ENCODE results near the gene RASGRP2.

The RASGRP2 gene

GRCh38 chr11:64686466-64687170 is 57.3 kb downstream of the RASGRP2 start:
- no peaks in the 10 kb centered on the region for H3K36me3 ChIP-seq (ENCODE audit: insufficient read depth, low read length)
- 89% methylated on average over 9 of the region's 9 CpGs for WGBS
- no peaks in the 10 kb centered on the region for H3K9me3 ChIP-seq (ENCODE audit: insufficient read depth, low read depth, low read length)
- H3K27me3 ChIP-seq (ENCODE audit: insufficient read depth, low read length), result peaks cover 7% of the 10 kb centered on the region; the same call in 1 of the 2 replicates
- no peak overlapping the region for H3K4me3 ChIP-seq (ENCODE audit: low read length)
- no peak overlapping the region for H3K9ac ChIP-seq (ENCODE audit: low read depth, low read length)
- no peaks in the 10 kb centered on the region for H3K4me1 ChIP-seq (ENCODE audit: insufficient read depth, low read length)
- H3K27ac ChIP-seq (ENCODE audit: low read depth, low read length), result no peak overlapping the region

GRCh38 chr11:64685536-64685935 is 58.4 kb downstream of the RASGRP2 start:
- no peak overlapping the region for H3K27ac ChIP-seq (ENCODE audit: low read depth, low read length)
- H3K36me3 ChIP-seq (ENCODE audit: insufficient read depth, low read length), result no peaks in the 10 kb centered on the region
- H3K27me3 ChIP-seq (ENCODE audit: insufficient read depth, low read length), result 0 out of 2 replicates have a peak, but pooled peaks cover 4% of the 10 kb centered on the region
- no peaks in the 10 kb centered on the region for H3K9me3 ChIP-seq (ENCODE audit: insufficient read depth, low read depth, low read length)
- H3K4me3 ChIP-seq (ENCODE audit: low read length), result no peak overlapping the region
- H3K9ac ChIP-seq (ENCODE audit: low read depth, low read length), result no peak overlapping the region
- no peaks in the 10 kb centered on the region for H3K4me1 ChIP-seq (ENCODE audit: insufficient read depth, low read length)
- WGBS, result 92% methylated on average over 18 of the region's 18 CpGs

- H3K27me3 ChIP-seq (ENCODE audit: insufficient read depth, low read length), result 0 out of 2 replicates have a peak, but pooled peaks cover 4% of the 10 kb centered on the region
- H3K27ac ChIP-seq (ENCODE audit: low read depth, low read length), result no peak overlapping the region
- H3K4me1 ChIP-seq (ENCODE audit: insufficient read depth, low read length), result no peaks in the 10 kb centered on the region
- H3K36me3 ChIP-seq (ENCODE audit: insufficient read depth, low read length), result no peaks in the 10 kb centered on the region
- H3K9ac ChIP-seq (ENCODE audit: low read depth, low read length), result no peak overlapping the region
- no peaks in the 10 kb centered on the region for H3K9me3 ChIP-seq (ENCODE audit: insufficient read depth, low read depth, low read length)
- H3K4me3 ChIP-seq (ENCODE audit: low read length), result no peak overlapping the region
- WGBS, result 80% methylated on average over 8 of the region's 8 CpGs
Measured at GRCh38 chr11:64684357-64684756, 59.6 kb downstream of the RASGRP2 start.

GRCh38 chr11:64681171-64681570 is 62.8 kb downstream of the RASGRP2 start:
- no peak overlapping the region for H3K4me3 ChIP-seq (ENCODE audit: low read length)
- H3K4me1 ChIP-seq (ENCODE audit: insufficient read depth, low read length), result no peaks in the 10 kb centered on the region
- 0 out of 2 replicates have a peak, but pooled peaks cover 7% of the 10 kb centered on the region for H3K27me3 ChIP-seq (ENCODE audit: insufficient read depth, low read length)
- WGBS, result 83% methylated on average over 4 of the region's 4 CpGs
- H3K27ac ChIP-seq (ENCODE audit: low read depth, low read length), result no peak overlapping the region
- H3K9ac ChIP-seq (ENCODE audit: low read depth, low read length), result no peak overlapping the region
- no peaks in the 10 kb centered on the region for H3K36me3 ChIP-seq (ENCODE audit: insufficient read depth, low read length)
- no peaks in the 10 kb centered on the region for H3K9me3 ChIP-seq (ENCODE audit: insufficient read depth, low read depth, low read length)

GRCh38 chr11:64679846-64680245 is 64.1 kb downstream of the RASGRP2 start:
- H3K9ac ChIP-seq (ENCODE audit: low read depth, low read length), result no peak overlapping the region
- 0 out of 2 replicates have a peak, but pooled peaks cover 7% of the 10 kb centered on the region for H3K27me3 ChIP-seq (ENCODE audit: insufficient read depth, low read length)
- 54% methylated on average over 2 of the region's 2 CpGs for WGBS
- H3K4me3 ChIP-seq (ENCODE audit: low read length), result no peak overlapping the region
- H3K4me1 ChIP-seq (ENCODE audit: insufficient read depth, low read length), result no peaks in the 10 kb centered on the region
- H3K27ac ChIP-seq (ENCODE audit: low read depth, low read length), result no peak overlapping the region
- no peaks in the 10 kb centered on the region for H3K36me3 ChIP-seq (ENCODE audit: insufficient read depth, low read length)
- H3K9me3 ChIP-seq (ENCODE audit: insufficient read depth, low read depth, low read length), result no peaks in the 10 kb centered on the region

- H3K27ac ChIP-seq (ENCODE audit: low read depth, low read length), result no peak overlapping the region
- no peaks in the 10 kb centered on the region for H3K36me3 ChIP-seq (ENCODE audit: insufficient read depth, low read length)
- H3K4me1 ChIP-seq (ENCODE audit: insufficient read depth, low read length), result no peaks in the 10 kb centered on the region
- 0 out of 2 replicates have a peak, but pooled peaks cover 6% of the 10 kb centered on the region for H3K27me3 ChIP-seq (ENCODE audit: insufficient read depth, low read length)
- 92% methylated on average over 6 of the region's 6 CpGs for WGBS
- no peaks in the 10 kb centered on the region for H3K9me3 ChIP-seq (ENCODE audit: insufficient read depth, low read depth, low read length)
- no peak overlapping the region for H3K9ac ChIP-seq (ENCODE audit: low read depth, low read length)
- no peak overlapping the region for H3K4me3 ChIP-seq (ENCODE audit: low read length)
Measured at GRCh38 chr11:64677441-64678023, 66.4 kb downstream of the RASGRP2 start.
